ENCODE results near the gene ARHGAP33. TPM values are rescaled to one million over a fixed set of nuclear protein-coding genes. Genes with fewer than 3 reads are reported as not detected.

The ARHGAP33 gene
- total and polyA plus RNA-seq, 2 donors (not counting 3 experiments of a cell fraction or from before 2014, with no cell fraction given), result 11.0 to 18.4 TPM

DNA sequence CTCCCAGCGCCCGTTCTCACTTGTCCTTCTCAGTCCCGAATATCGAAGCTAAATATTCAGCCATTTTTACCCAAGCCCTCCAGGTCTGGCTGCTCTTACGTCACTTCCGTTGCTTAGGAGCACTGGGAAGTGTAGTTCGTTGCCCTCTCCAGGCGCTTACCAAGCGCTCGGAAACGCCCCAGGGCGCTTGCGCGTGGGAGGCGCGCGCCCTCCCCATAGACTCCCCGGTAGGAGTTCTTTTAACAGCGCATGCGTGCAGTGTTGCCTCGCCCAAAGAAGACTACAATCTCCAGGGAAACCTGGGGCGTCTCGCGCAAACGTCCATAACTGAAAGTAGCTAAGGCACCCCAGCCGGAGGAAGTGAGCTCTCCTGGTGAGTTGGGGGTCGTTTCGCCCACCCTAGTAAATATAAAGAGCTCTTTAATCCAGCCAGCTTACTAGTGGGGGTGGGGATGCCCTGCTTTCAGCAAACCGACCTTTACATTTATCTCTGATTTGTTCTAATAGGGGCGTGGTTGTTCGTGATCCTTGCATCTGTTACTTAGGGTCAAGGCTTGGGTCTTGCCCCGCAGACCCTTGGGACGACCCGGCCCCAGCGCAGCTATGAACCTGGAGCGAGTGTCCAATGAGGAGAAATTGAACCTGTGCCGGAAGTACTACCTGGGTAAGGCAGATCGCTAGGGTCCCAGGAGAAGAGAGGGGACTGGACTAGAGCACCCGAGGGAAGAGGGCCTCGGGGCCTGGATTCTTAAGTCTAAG is 29.9 kb upstream of the ARHGAP33 start, which contains the start of the genes PSENEN and U2AF1L4:
PSENEN (plus strand) TSS at position 324 of the 759 bp plus-strand sequence; CDS start at position 604, 280 bp downstream.
U2AF1L4 (minus strand) TSS at position 91 of the 759 bp plus-strand sequence; CDS start at position 64, 27 bp downstream.
- FAIRE-seq, result no peak

More for the DNA sequence above, 29.9 kb upstream of the ARHGAP33 start, which contains the start of the genes PSENEN and U2AF1L4:
- peaks cover 24% of the 10 kb centered on the region for H3K4me1 ChIP-seq (ENCODE audit: control insufficient read depth, extremely low read depth, insufficient read depth, low read length)
- H3K4me2 ChIP-seq (ENCODE audit: insufficient read depth, low read length), result peak within 1 kb of the TSS; percentile 87
- H3K4me3 ChIP-seq (replicated peaks in 1 of 3; ENCODE audit: insufficient read depth in 1 of 3, low read depth in 1 of 3, low read length in 3 of 3), result peak within 1 kb of the TSS; percentile 73 to 87 (median 75)
- ChIA-PET CTCF (interaction anchor here (0.6 to 1.9 kb wide), 7 partner anchors 11 to 147 kb away, joined by 3 to 7 read pairs (median 4); partner anchors contain the start of genes HSPB6 and KMT2B), POLR2A (interaction anchor here (0.6 to 0.8 kb wide), 3 partner anchors 18 to 200 kb away, joined by 3 to 7 read pairs (median 4); no protein-coding TSS in a partner anchor)
- H3K36me3 ChIP-seq (ENCODE audit: control insufficient read depth in 2 of 2, extremely low read depth in 1 of 2, insufficient read depth in 2 of 2, low read length in 2 of 2), result no peaks in the 10 kb centered on the region
- TSS peak; percentile 42 for BruUV-seq (replicated peaks)
- intact Hi-C loops (cut with micrococcal nuclease), result loop anchor here (1.0 to 2.0 kb wide), 4 partner anchors 13 to 186 kb away; partner anchors contain the start of gene PROSER3
- peaks cover 22% of the 10 kb centered on the region for H3K79me2 ChIP-seq (ENCODE audit: control insufficient read depth, insufficient read depth, low read length)
- H3K27me3 ChIP-seq (ENCODE audit: control insufficient read depth in 2 of 2, insufficient read depth in 2 of 2, low read length in 2 of 2), result no peaks in the 10 kb centered on the region
- DNase-seq (ENCODE audit: low read depth, low spot score), result peak; percentile 99
- peak within 1 kb of the TSS; percentile 90 for H2AFZ ChIP-seq (ENCODE audit: low read depth, low read length)
- TF ChIP-seq, protein P1, sequence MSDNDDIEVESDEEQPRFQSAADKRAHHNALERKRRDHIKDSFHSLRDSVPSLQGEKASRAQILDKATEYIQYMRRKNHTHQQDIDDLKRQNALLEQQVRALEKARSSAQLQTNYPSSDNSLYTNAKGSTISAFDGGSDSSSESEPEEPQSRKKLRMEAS (IDR thresholded peaks at IDR 0.05; ENCODE audit: insufficient read depth, insufficient read length), result no peak
- TF ChIP-seq MYC (IDR thresholded peaks at IDR 0.05; ENCODE audit: low read depth, low read length) (no peak), POLR2AphosphoS5 (IDR thresholded peaks at IDR 0.05; ENCODE audit: insufficient read depth, low read depth, low read length) (peak; percentile 55)
- TF ChIP-seq, protein P2, sequence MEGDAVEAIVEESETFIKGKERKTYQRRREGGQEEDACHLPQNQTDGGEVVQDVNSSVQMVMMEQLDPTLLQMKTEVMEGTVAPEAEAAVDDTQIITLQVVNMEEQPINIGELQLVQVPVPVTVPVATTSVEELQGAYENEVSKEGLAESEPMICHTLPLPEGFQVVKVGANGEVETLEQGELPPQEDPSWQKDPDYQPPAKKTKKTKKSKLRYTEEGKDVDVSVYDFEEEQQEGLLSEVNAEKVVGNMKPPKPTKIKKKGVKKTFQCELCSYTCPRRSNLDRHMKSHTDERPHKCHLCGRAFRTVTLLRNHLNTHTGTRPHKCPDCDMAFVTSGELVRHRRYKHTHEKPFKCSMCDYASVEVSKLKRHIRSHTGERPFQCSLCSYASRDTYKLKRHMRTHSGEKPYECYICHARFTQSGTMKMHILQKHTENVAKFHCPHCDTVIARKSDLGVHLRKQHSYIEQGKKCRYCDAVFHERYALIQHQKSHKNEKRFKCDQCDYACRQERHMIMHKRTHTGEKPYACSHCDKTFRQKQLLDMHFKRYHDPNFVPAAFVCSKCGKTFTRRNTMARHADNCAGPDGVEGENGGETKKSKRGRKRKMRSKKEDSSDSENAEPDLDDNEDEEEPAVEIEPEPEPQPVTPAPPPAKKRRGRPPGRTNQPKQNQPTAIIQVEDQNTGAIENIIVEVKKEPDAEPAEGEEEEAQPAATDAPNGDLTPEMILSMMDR (IDR thresholded peaks at IDR 0.05; ENCODE audit: extremely low read depth in 1 of 2, insufficient read depth in 1 of 2, low read depth in 1 of 2, low read length in 2 of 2), result no peak
- peak within 1 kb of the TSS; percentile 88 for H3K27ac ChIP-seq (ENCODE audit: insufficient read depth, low read depth, low read length)
- H3K9me3 ChIP-seq (replicated peaks; ENCODE audit: control insufficient read depth, insufficient read depth, low read length), result no peaks in the 10 kb centered on the region
- H4K20me1 ChIP-seq (replicated peaks; ENCODE audit: control insufficient read depth, extremely low read depth, insufficient read depth, low read length), result no peaks in the 10 kb centered on the region
- dilution Hi-C loops (cut with MboI; ENCODE audit: extremely low pct_ligation_motif_present, low sequenced_read_pairs), result no loop called here
- peak within 1 kb of the TSS; percentile 93 for H3K9ac ChIP-seq (replicated peaks; ENCODE audit: extremely low read depth, insufficient read depth, low read length)
- H3K9me1 ChIP-seq (replicated peaks; ENCODE audit: control insufficient read depth, extremely low read depth, insufficient read depth, low read length), result no peaks in the 10 kb centered on the region

All from endothelial cell of umbilical vein (primary cell).